Vagina (tissue), 2 donors: ENCODE results near the gene HDHD3.

Experiments
- CTCF ChIP-seq, 3 experiments: fragments of 450-650 bp in 2 of 3; fragments of 200-600 bp in 1 of 3; sonication (generic) in 1 of 3; IDR thresholded peaks; one replicate each; pipeline ENCODE4 v1.5.1; 2017 to 2019; ENCODE audit warnings: antibody characterized with exemption in 3 of 3, mild to moderate bottlenecking in 2 of 3, moderate library complexity in 2 of 3
- POLR2A ChIP-seq, 2 donors: fragments of 450-650 bp; IDR thresholded peaks; one replicate each; pipeline ENCODE4 v1.6.1; 2017; ENCODE audit warnings: antibody characterized with exemption in 2 of 2, mild to moderate bottlenecking in 2 of 2, moderate library complexity in 2 of 2

DNA sequence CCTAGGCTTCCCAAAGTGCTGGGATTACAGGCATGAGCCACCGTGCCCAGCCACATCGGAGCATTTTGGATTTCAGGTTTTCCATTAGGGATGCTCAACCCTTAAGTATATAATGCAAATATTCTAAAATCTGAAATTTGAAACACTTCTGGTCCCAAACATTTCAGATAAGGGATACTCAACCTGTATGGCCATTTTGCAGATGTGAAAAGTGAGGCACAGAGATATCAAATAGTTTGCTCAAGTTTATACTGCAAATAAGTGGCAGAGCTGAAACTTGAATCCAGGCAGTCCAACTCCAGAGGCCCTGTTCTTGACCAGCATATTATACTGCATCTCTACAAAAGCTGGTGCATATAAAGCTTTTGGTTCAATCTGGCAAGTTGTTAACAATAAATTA is 39.1 kb downstream of the HDHD3 start:
- TF ChIP-seq CTCF (IDR thresholded peaks at IDR 0.05), result no peak
- no peak for TF ChIP-seq POLR2A (IDR thresholded peaks at IDR 0.05)
